Measurements from ENCODE around the gene TEX13D.
"Not testable (repeated sequence)": the region's sequence is repeated elsewhere in the genome, so short reads cannot be mapped to it uniquely, and the experiment has no call there.

TEX13D gene

GRCh38 chrX:124332481-124333424 lies at the start of gene TEX13D:
TSS of gene TEX13D (plus strand) at chrX:124332660. CDS start at chrX:124332918, 258 bp downstream.
- no peak for DNase-seq

- DNase-seq, result no peak
Observed at GRCh38 chrX:124289443-124289842, 43.0 kb upstream of the TEX13D start.

DNA sequence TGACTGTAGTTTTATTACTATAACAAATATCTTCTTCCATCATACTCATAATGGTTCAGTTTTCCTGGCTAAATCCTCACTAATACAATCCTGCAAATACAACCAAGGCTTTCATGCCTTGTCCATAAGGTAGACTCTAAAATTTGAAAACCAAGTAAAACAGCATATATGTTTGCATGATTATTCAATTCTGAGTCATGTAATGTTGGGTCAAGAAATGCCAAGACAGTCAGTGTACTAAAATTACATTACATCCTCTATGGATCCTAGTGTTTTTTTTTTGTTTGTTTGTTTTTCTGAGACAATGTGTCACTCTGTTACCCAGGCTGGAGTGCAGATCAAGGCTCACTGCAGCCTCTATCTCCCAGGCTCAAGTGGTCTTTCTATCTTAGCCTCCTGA lies 38.6 kb upstream of the TEX13D start:
- no peak for DNase-seq

DNA sequence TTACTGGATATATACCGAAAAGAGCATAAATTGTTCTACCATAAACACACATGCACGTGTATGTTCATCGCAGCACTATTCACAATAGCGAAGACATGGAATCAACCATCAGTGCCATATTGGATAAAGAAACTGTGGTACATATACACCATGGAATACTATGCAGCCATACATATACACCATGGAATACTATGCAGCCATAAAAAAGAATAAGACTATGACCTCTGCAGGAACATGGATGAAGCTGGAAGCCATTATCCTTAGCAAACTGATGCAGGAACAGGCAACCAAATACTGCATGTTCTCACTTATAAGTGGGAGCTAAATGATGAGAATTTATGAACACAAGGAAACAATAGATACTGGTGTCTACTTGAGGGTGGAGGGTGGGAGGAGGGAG lies 33.1 kb upstream of the TEX13D start:
- DNase-seq, result not testable (repeated sequence)

- no peak for DNase-seq
Observed at GRCh38 chrX:124300405-124300804, 32.1 kb upstream of the TEX13D start.

DNA sequence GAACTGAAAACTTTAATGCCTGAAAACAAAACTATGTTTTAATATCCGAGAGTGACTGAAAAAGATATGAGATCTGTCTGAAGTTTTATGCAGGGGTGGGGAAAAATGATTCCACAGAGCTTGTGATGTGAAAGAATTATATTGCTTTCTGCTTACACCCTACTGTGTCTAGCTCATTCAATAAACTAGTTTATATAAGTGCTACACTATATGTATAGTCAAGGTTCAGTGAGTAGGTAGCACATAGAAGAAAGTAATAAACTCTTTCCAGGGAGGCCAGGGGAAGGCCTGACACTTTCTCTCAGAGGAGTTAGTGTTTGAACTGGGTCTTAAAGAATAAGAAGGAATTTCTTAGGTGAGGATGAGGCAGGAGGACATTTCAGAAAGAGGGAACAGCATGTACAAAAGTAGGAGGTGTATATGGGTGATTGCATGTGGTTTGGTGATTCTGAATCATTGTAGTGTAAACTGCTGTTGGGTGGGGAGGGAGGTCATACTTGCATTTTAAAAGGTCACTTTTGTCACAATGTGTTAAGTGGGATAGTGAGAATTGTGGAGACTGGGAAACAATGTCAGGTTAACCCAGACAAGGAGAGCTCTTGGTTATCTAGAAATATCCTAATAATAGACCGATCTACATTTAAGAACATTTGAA lies 25.1 kb upstream of the TEX13D start:
- no peak for DNase-seq

GRCh38 chrX:124325732-124326131 lies 6.7 kb upstream of the TEX13D start:
- no peak for DNase-seq

GRCh38 chrX:124328765-124329164 lies 3.7 kb upstream of the TEX13D start:
- no peak for DNase-seq

GRCh38 chrX:124333862-124334261 lies 1.4 kb downstream of the TEX13D start:
- DNase-seq, result no peak

- DNase-seq, result not testable (repeated sequence)
Observed at GRCh38 chrX:124334555-124334954, 2.1 kb downstream of the TEX13D start.

DNA sequence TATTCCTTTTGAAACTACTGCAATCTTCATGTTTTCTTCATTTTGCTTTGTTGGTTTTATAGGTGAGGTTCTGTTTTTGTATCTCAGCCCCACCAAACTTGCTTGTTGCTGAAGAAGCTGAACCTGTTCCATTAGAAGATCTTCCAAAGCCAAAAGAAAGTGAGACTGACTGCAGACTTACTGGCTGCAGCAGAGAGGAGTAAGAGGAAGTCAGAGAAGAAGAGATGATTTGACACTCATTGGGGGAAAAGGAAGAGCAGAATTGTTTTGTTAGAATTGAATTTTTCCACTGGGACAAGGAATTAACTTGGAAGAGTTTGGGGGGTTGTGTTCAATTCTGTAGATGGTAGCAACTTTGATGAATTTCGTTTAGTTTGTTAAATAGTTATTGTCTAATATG lies 3.1 kb downstream of the TEX13D start:
- DNase-seq, result no peak

DNA sequence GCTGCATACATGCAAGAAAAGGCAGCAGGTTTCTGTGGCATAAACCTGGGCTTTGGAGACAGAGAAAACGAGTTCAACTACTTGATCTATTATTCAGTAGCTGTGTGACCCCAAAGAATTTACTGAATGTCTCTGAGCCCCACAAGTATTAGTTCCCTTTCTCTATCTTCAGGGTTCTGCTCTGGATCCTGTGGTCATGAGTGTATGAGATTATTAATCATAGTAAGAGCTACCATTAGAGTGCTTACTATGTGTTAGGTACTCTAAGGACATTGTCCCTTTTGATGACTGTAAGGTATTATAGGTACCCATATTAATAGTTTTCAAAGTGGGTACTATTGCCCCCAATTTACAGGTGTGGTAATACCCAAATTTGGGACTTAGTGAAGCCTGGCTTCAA lies 5.5 kb downstream of the TEX13D start:
- DNase-seq, result no peak

DNA sequence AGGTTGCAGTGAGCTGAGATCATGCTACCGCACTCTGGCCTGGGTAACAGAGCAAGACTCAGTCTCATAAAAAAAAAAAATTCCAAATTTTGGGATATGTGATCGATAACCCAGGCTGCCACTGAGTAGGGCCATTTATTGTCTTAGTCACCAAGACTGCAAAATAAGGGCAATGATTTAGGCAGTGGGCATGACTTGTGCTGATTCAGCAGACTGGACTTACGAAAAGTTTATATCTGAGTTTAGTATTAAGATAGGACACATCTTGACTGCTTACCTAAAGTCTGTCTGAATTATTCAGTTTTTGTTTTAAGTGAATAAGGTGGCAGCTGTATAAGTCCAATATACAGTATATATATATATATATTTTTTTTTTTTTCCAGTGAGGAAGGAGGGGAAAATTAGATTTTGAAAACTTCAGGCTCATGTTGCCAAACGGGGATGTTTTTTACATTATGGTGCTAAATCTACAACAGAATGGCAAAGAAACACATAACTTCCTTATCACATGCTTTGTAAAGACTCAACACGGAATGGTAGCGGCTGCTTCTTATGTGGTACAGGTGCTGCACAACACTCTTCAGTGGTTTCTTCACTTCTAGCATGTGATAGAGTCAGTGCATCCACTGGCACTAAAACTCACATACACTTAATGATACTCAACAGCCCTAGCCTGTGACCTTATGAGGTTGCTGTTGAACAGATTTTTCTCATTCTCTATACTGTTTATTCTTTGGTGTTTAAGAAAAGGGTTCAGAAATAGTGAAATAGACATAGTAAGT lies 6.5 kb downstream of the TEX13D start:
- DNase-seq, result no peak

DNA sequence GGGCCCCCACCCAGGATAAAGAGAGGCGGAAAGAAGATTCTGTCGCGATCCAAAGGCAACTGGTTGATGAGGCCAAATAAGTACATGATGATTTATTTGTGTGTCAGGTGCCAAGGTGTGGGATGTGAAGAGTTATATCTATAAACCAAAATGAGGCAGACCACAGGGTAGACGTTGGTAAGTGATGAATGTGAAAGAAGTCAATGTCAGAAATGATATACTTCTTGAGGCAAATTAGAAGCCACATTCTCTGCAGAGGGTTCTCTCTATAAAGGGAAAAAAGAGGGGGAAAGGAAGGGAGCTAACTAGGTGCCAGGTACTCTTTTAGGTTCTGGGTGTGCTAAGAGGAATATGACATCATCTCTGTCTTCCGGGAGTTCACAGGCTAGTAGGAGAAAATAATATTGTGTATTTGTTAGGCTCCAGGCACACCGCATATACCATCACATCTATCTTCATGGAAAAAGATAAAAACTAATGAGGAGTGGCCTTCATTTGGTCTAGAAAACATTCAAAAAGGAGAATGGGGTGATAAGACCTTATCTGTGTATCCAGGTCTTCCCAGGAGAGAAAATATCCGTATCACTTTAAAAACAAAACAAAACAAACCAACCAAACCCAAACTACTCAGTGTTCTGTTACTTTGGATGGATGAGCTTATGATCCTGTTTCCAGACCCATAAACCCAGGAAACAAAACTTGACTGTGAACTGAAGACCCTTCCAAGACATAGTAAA lies 9.1 kb downstream of the TEX13D start:
- DNase-seq, result no peak

DNA sequence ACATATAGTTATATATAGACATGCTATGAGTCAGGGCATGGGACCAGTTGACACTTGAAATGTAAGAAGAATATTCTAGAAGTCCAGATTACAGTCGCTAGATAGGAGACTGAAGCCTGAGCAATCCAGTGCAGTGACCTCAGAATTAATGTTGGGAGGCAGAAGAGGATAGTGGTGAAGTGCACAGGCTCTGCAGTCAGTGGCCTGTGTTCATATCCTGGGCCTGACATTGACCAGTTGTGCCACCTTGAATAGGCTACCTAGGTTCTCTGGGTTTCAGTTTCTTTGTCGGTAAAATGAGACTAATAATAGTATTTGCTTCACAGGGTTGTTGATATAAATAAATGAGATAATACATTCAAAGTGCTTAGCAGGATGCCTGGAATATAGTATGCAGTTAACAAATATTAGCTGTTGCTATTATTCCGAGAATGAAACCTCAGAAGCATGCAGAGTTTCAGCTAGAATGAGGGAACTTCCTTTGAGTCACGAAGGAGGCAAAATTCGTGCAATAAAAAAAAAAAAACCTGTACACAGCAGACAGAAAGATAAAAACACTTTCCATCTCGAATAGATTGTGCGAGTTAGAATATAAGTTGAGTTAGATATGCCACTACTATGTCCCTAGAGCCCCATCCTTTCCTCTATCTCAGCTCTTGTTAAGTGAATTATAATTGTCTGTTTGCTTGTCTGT lies 9.9 kb downstream of the TEX13D start:
- no peak for DNase-seq

DNA sequence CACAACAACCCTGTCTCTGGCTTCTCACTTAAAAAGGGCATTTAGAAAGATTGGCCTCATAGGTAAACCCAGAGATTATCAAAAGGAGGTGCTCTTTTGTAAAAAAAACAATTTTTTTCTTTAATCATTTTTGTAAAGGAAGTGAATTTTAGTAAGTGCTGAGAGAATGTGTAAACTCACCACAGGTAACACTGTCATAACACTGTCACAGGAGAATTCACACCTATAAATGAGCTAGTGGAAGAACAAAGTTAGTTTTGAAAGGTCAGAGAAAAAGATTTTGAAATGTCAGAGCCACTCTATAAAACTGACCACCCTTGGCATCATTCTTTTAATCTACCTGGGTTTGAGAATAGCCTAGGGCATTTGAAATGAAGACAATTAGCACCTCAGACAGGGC lies 10.6 kb downstream of the TEX13D start:
- DNase-seq, result no peak

DNA sequence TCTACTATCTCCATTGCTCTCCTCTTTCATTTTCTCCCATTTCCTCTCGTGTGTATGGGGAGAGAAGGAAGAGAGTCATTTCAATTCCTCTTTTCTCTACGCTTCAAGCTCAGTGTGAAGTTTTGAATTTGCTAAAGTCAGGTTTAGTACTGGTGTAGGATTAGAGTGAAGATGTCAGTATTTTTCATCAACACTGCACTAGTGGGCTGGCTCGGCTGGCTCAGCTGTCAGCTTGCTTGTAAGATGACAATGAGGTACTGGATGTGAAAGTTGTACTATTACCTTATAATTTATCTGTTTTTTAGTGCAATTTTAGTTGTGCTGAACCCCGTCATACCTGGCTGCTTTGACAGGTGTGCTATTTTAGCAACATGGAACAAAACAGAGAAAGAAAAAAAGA lies 11.8 kb downstream of the TEX13D start:
- no peak for DNase-seq

DNA sequence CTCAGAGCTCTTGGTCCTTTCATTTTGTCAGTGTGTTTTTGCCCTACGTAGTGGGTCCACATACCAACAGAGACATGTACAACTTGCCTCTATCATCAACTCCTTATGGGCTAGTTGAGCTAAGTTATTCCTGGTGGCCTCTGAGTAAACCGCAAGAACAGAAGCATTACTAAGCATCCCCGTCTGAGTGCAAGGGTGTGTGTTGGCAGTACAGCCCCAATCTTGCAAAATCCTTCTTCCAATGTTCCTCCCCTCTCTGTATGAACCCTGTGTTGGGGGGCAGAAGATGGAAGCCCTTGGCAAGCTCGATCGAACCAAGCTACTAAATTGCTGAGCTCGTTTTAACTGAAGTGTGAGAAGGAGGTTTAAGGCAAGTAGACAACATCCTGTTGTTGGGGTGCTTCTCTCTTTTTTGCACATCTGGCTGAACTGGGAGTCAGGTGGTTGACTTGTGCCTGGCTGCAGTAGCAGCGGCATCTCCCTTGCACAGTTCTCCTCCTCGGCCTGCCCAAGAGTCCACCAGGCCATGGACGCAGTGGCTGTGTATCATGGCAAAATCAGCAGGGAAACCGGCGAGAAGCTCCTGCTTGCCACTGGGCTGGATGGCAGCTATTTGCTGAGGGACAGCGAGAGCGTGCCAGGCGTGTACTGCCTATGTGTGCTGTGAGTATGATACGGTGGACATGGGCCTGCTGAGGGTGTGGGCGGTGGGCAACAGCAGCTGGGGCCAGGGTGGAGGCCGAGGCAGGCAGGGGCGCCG lies 13.8 kb downstream of the TEX13D start, which contains the start of gene SH2D1A:
TSS of gene SH2D1A (plus strand) at position 447 of the 760 bp plus-strand sequence. CDS start at position 527, 80 bp downstream.
- no peak for DNase-seq

GRCh38 chrX:124346877-124347241 lies 14.4 kb downstream of the TEX13D start:
- DNase-seq, result no peak

GRCh38 chrX:124347242-124347641 lies 14.8 kb downstream of the TEX13D start:
- DNase-seq, result peak; percentile 30

DNA sequence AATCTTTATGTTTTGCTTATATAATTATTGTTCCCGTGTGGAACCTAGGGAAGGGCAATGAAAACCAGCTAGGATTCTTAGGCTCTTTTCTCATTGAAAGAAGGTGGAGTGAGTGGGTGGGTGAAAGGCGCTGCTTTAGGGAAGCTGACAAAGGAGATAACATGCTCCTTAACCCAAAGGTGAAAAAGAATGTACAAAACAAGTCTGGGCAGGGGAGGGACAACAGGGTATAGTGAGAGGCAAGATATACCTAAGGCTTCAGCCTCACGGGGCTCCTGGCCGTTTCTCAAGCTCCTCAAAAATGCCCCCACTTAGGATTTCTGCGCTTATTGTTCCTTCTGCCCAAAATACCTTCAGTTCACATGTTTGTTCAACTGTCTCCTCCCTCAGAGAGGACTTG lies 15.7 kb downstream of the TEX13D start:
- no peak for DNase-seq
